Kidney epithelial cell (primary cell): Measurements from ENCODE around the gene SSBP2. TPM values are rescaled to one million over a fixed set of nuclear protein-coding genes. Genes with fewer than 3 reads are reported as not detected.

Experiments used
- DNase-seq: peaks from one replicate; pipeline ENCODE4 v3.0.0-alpha.2; 2010; ENCODE audit warnings: low read depth
- H3K27me3 ChIP-seq: 2 replicates; pipeline ENCODE4 v1.6.0; 2011; ENCODE audit warnings: low read length; ENCODE audit not compliant: control insufficient read depth, insufficient read depth
- H3K36me3 ChIP-seq: 2 replicates; pipeline ENCODE4 v1.5.1; 2011; ENCODE audit warnings: low read length; ENCODE audit not compliant: control insufficient read depth, insufficient read depth
- H3K4me3 ChIP-seq: 2 replicates; pipeline ENCODE4 v1.5.1; 2011; ENCODE audit warnings: low read depth, mild to moderate bottlenecking, control low read depth, low read length
- total RNA-seq: library from RNA; depleted of rRNA; stranded (reverse); fragments of >200 nt; gene quantifications from 2 replicates; pipeline ENCODE4 v1.2.3, GENCODE V29; 2015
- TF ChIP-seq, protein P1 (sequence below): IDR thresholded peaks from 2 replicates; pipeline ENCODE4 v1.5.1; 2011; ENCODE audit warnings: mild to moderate bottlenecking, moderate library complexity, low read length, control low read depth, inconsistent platforms; ENCODE audit not compliant: insufficient read depth, poor library complexity, severe bottlenecking

SSBP2 gene
- total RNA-seq, 1 donor from 2014 or later: 5.3 TPM

DNA sequence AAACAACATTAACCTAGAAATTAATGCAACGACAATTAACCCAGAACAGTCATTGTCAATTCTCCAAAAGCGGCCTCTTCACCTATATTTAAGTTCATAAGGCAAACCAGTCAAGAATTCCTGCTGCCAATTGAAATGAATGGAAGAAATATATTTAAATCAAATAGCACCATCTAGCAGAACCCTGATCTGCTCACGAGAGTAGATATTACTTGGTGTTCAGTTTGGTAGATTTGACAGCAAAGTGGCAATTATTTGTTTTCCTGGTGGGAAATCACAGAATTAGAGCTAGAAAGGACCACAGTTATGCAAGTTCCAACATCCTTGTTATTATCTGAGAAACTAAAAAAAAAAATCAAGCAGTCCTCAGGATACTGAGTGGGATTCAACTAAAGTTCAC lies 2.3 kb downstream of the SSBP2 start:
- Histone ChIP-seq H3K4me3 (no peak overlapping the region), H3K27me3 (no peaks in the 10 kb centered on the region), H3K36me3 (no peaks in the 10 kb centered on the region)
- TF ChIP-seq, protein P1, sequence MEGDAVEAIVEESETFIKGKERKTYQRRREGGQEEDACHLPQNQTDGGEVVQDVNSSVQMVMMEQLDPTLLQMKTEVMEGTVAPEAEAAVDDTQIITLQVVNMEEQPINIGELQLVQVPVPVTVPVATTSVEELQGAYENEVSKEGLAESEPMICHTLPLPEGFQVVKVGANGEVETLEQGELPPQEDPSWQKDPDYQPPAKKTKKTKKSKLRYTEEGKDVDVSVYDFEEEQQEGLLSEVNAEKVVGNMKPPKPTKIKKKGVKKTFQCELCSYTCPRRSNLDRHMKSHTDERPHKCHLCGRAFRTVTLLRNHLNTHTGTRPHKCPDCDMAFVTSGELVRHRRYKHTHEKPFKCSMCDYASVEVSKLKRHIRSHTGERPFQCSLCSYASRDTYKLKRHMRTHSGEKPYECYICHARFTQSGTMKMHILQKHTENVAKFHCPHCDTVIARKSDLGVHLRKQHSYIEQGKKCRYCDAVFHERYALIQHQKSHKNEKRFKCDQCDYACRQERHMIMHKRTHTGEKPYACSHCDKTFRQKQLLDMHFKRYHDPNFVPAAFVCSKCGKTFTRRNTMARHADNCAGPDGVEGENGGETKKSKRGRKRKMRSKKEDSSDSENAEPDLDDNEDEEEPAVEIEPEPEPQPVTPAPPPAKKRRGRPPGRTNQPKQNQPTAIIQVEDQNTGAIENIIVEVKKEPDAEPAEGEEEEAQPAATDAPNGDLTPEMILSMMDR: no peak
- no peak for DNase-seq

DNA sequence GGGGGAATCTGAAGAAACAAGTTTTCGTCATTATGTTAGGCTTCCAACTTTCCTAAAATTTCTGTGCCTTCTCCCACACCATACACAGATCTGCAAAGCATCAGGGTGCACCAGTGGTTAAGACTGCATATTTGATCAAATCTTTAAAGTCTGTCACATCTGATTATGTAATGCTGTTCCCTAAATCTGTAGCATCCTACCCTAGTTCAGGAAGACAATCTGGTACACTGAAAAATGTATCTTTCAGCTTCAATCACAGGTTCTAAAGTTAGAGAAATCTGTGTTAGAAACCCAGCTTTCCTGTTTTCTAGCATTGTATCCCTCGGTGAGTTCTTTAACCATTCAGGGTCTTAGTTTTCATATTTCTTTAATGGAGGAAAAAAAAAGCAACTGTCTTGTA lies 3.9 kb downstream of the SSBP2 start:
- TF ChIP-seq, protein P1: no peak
- no peak for DNase-seq
- Histone ChIP-seq H3K4me3 (no peak overlapping the region), H3K36me3 (no peaks in the 10 kb centered on the region), H3K27me3 (no peaks in the 10 kb centered on the region)

- no peak for DNase-seq
- Histone ChIP-seq H3K4me3 (no peak overlapping the region), H3K27me3 (no peaks in the 10 kb centered on the region), H3K36me3 (no peaks in the 10 kb centered on the region)
- TF ChIP-seq, protein P1: no peak
Measured at GRCh38 chr5:81740758-81741157, 10.1 kb downstream of the SSBP2 start.

DNA sequence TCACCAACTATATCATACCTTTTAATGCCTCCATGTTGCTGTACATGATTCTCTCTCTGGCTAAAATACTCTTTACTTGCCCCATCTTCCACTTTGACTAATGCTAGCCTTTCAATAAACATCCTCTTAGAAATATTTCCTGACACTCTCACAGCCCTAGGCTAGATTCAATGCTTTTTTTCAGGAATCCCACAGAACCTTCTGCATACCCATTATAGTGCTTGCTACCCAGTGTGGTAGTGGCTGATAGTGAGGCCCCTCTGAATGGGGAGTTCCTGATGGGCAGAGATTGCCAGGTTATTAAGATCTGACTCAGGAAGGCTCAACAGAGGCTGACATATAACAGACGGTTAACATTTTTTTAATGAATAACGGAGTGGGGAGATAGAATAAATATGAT lies 11.6 kb downstream of the SSBP2 start:
- no peaks in the 10 kb centered on the region for H3K27me3 ChIP-seq

DNA sequence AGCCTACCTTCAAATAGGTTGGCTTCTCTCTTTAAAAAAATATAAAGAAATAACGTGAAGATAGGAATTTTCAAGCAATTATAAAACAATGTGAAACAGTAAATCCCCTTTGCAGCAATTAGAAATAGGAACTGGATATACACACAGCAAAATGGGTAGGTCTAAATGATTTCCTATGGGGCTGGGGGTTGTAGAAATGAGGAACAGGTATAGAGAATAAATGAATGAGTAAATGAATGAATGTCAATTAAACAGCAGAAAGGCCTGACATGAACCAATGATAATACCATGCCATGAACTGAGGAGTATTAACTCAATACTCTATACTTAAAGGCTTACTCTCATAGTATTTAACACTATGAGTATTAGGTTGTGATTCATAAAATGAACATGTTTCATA lies 21.6 kb downstream of the SSBP2 start:
- Histone ChIP-seq H3K36me3 (no peaks in the 10 kb centered on the region), H3K27me3 (no peaks in the 10 kb centered on the region), H3K4me3 (no peak overlapping the region)
- TF ChIP-seq, protein P1: no peak
- DNase-seq: no peak

More for the DNA sequence above, 11.6 kb downstream of the SSBP2 start:
- H3K36me3 ChIP-seq: no peaks in the 10 kb centered on the region
- DNase-seq: no peak
- TF ChIP-seq, protein P1: no peak
- no peak overlapping the region for H3K4me3 ChIP-seq

DNA sequence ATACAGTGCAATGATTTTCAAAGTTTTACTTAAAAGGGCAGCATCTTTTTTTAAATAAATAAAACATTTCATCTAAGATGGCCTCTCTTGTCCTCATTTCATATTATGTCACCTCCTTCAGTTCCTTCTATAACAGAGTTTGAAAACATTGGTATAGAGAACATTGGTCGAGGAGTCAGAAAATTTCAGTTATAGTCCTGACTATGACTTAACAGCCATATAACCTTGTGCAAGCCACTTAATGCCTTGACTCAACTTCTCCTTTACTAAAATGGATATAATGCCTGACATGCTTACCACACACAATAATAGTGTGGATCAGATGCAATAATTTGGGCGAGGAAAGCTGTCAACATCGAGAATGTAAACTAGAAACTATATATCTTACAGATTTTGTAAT lies 22.6 kb downstream of the SSBP2 start:
- no peak overlapping the region for H3K4me3 ChIP-seq

More for the DNA sequence above, 22.6 kb downstream of the SSBP2 start:
- Histone ChIP-seq H3K27me3 (no peaks in the 10 kb centered on the region), H3K36me3 (no peaks in the 10 kb centered on the region)
- no peak for DNase-seq
- TF ChIP-seq, protein P1: no peak
